NCI-H1694 (cell line): ENCODE results near the gene GRIN2C.

Source experiments
- DNase-seq: peaks from one replicate; lab custom pipeline; 2025; lab: John Stamatoyannopoulos, UW

Gene GRIN2C

GRCh38 chr17:74846621-74847020 lies 13.1 kb downstream of the GRIN2C start:
- DNase-seq: no peak

- no peak for DNase-seq
These were observed 16.4 kb downstream of the GRIN2C start for GRCh38 chr17:74843352-74843627.

DNA sequence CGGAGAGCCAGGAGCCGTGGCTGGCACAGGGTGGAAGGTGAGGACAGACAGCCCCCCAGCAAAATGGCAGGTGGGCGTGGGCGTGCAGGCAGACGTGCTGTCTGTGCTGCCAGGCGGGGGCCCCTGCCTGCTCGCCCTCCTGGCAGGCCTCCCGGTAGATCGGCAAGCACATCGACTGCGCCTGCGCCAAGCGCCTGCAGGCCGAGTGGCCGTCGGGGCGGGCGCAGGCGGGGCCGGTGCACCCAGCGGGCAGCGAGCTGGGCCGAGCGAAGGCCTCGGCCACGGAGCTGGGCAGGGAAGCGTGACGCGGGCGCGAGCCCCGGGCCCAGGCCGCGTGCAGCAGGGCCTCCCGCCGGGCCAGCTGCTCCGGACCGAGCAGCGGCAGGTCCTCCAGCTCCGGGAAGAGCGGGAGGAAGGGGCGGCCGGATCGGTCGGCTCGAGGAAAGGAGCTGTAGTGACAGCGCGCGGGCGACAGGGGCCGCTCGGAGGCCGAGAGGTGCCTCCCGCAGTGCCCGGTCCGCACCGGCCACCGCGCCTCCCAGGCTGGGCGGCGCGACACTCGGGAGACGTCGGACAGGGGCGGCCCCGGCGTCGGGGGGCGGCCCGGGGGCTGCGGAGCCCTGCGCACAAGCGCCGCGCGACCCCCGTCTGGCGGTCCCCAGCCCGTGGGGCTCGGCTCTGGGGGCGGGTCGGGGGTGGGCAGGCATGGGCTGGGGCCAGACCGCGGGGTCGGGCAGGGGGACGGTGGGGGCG lies 16.9 kb downstream of the GRIN2C start:
- peak; percentile 55 for DNase-seq

DNA sequence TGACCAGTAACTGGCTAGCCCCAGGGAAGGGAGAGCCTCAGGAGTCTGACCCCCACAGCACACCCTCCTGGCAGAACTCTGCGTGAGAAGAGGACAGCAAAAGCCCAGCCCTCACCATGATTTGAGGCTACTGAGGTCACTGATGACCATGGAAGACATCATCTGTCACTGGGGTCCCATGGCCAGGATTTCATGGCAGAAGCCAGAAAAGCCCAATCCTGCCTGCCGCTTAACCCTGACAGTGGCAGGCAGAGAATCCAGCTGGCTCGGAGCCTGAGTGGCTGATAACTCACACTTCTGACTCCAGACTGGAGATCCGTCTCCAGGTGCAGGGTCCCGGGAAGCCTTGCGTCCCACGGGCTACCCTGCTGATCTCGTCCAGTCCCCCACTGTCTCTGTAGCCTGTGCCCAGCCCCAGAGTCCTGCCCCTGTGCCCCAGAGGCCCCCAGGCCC lies 17.5 kb downstream of the GRIN2C start:
- peak; percentile 49 for DNase-seq

GRCh38 chr17:74840989-74841666 lies 18.6 kb downstream of the GRIN2C start:
- peak; percentile 33 for DNase-seq

DNA sequence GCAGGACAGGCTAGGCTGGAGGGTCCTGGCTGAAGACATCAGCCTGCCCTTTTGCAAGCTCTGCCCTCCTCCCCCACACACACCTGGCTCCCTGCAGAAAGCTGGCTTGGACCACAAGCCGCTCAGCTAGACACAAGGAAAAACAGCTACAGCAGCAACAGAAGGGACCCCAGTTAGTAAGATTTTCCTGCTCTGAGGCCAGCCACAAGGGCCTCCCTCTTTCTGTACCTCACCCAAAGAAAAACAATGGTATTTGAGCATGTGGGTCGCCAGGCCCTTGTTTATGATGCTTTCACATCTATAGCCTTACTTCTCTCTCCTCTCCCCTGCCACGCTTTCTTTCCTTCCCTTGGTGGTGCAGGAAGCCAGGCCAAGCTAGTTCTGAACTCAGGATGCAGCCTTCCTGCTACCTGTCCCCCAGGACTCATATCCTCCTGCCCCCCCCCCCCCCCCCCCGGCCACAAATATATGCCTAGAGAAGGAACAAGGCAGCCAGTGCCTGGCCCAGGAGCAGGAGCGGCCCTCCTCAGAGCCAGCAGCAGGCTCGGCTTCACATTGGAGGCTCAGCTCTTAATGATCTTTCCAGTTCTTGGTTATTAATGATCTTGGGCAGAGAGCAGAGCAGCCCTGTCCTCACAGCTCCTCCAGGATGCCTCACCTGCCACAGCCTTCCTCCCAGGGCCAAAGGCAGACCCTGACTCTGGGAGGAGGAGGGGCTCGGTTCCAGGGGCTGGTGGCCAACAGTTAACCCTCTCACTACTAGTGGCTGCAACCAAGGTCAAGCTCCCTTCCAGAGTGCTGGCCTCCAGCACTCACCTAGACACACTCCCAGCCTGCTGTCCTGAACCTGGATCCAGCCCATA lies 19.5 kb downstream of the GRIN2C start:
- no peak for DNase-seq

- no peak for DNase-seq
These were observed 21.4 kb downstream of the GRIN2C start for GRCh38 chr17:74838274-74838673.

DNA sequence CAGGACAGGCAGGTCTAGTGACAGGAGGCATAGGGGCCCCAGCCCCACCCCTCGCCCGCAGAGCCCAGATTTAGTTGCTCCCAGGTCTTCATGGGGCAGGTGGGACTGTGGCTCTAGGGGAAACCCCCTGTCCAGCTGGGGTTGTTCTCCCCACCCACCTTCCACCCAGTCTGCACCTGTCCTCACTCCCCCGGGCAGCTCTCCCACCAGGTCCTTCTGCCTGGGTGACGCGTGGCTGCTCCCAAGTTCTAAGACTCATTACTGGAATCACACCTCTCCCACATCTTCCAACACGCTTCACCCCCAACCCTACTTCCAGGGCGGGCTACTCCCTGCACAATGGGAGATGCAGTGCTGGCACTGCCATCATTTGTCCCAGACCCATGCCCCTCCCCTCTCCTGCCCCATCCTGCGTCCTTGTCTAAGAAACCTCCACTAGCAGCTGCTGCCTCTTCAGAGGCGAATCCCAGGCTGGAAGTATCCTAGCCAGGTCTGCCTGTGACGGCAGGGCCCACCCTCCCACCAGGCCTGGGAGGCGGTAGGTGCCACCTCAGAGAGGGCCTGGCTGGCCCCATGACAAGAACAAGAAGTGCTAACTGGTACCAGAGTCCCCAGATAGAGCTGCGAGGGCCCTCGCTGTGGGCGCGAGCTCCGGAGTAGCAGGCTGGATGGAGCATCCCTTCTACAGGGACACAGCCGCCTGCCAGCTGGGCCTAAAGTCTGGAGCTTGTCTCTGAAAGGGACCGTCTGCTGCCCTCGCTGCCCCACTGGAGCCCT lies 22.8 kb downstream of the GRIN2C start:
- no peak for DNase-seq

DNA sequence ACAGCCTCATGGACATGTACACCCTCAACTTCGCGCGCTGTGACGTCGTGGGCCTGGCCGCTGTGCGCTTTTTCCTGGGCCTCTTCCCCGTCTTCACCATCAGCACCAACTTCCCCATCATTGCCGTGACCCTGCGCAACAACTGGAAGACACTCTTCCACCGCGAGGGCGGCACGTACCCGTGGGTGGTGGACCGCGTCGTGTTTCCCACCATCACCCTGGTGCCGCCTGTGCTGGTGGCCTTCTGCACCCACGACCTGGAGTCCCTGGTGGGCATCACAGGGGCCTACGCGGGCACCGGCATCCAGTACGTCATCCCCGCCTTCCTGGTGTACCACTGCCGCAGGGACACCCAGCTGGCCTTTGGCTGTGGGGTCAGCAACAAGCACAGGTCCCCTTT lies 23.5 kb downstream of the GRIN2C start:
- DNase-seq: no peak

DNA sequence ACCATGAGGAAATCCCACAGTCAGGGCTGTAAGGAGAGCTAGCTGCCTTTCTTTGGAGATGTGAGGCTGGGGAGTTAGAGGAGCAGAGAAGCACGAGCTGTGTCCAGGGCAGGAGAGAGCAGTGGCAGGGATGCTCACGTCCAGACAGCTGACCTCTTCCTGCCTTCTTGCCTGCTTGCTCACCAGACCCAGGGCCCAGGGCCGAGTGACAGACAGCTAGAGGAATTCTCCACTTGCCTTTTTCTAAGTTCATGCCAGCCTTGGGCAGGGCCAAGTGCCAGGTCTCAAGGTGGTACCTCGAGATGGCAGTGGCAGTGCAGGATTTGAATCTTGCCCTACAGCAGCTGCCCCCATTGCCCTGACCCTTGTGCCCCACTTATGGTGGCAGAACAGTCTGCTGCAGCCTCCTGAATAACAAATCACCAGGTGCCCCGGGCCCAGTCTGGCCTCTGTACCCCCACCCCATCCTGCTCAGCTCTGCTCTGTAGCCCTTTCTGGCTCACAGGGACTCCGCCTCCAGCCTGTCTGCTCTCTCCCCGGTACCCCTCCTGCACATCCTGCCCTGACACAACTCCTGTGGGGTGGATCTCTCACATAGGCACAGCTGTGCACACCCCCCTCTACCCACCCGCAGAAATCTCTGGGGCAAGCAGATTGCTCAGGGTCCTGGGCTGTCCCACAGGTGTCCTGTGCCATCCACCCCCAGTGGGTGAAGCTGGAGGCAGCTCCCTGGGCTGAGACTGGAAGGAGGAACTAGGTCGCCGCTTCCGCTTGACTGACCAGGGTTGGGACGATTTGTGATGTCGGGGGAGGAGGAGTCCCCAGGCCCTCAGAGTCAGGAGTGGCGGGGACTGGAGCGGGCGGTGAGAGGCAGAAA lies 25.9 kb downstream of the GRIN2C start:
- DNase-seq: peak; percentile 20

- DNase-seq: no peak
These were observed 27.3 kb downstream of the GRIN2C start for GRCh38 chr17:74832421-74832820.

DNA sequence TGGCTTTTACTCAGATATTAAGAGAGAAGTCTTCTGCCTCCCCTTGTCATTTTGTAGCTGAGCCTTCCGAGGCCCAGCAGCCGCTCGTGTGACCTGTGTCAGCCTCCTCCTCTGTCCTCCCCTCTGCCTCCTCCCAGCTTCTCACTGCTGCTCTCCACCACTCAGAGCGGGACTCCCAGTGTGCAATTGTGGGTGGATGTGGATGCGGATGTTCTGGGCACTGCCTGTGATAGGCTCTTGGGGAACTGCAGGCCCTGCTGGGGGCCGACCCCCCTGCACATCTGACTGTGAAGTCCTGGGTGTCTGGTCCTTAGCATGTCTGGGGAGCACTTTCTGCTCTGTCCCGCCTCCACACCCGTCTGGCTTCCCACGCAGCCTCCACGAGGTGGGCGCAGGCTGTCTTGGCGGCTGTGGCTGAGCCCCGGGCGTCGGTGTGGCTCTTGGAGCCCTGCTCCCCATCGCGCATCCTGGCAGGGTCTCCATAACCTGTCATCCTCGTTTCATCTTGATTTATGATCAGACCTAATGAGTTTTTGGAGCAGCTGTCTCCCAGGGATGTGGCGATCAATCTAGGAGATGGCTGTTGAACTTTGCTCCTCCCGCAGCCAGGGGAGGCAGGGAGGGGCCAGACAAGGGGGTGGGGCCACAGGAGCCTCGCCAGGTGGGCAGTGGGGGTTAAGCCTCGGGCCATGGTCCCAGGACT lies 28.1 kb downstream of the GRIN2C start:
- DNase-seq: peak; percentile 93

DNA sequence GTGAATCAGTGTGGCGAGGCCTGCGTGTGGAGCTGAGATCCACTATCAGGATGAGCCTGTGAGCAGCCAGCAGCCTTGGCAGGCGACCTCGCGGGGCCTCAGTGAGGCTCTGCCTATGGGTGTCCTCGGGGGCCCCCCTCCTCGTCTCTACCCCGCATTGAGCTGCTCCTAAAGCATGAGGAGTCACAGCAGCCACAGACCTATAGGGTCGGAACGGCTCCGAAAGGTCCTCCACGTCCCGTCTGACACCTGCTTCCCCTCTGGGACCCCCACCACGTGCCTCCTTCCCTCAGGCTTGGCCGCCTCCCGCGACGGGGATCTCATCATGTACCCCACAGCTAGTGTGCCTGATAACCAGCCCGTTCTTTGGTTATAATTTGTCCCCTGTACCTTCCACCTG lies 28.8 kb downstream of the GRIN2C start:
- no peak for DNase-seq

GRCh38 chr17:74827800-74828199 lies 31.9 kb downstream of the GRIN2C start:
- no peak for DNase-seq

DNA sequence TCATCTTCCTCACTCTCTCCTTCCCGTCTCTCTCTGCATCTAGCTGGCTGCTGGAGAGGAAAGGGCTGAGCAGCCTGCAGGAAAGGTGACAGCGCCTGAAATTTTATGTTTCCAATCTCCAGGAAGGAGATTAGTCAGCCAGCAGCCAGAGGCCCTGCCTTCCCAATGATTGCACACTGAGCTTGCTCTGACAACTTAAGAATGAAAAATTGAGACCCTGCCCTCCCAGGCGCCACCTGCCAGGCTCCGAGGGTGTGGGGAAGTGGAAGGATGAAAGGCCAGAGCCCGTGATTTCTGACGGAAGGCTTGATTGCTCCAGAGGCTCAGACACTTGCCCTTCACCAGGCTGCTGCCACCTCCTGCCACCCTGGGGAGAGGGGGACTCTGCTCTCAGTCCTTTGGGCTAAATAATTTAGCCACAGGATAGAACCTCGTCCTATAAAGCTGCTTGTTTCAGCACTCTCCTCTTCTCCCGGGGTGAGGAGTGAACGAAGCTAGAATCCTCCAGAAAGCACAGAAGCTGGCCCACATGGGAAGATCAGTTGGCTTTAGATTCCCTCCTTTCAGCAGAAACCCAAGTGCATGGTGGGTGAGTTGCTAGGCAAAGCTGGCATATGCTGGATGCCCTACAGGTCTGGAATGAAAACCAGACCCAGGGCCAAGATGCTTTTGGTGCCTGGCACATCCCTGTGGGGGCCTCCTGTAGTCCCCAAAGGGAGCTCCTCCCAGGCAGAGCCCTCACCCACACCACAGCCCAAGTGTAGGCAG lies 33.5 kb downstream of the GRIN2C start:
- peak; percentile 31 for DNase-seq

GRCh38 chr17:74824961-74825627 lies 34.6 kb downstream of the GRIN2C start:
- peak; percentile 55 for DNase-seq

- DNase-seq: no peak
These were observed 36.7 kb downstream of the GRIN2C start for GRCh38 chr17:74822939-74823367.

DNA sequence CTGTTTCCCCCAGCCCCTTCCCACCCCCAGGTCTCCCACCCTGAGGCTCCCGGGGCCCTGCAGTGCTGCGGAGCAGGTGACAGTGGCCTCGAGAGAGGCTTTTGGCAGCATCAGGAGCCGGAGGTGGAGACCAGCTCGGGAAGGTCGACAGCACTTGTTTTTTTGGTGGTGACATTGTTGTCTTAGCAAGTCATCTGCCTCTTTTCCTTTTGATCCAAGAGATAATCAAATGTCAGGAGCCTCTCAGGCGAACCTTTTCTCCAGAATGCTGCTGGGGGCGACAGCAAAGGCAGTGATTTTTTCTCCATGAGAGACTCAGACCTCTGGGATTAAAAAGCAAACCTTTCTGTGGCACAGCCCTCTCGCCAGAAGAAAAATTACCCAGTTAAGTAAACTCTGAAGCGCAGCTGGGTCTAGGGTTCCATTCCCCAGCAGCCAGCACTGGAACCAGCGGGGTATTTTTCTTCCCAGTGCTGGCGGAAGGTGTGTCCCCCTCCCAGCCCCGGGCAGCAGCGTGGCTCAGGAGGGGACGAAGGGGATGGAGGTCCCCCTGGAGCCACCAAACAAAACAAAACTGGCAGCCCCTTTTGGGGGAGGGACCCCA lies 37.2 kb downstream of the GRIN2C start:
- DNase-seq: no peak
